Suprapubic skin (tissue), 4 donors: ENCODE results near the gene THRB.

Experiments
- CTCF ChIP-seq, 2 donors: fragments of 200-600 bp in 1 of 2; fragments of 450-650 bp in 1 of 2; sonication (generic) in 1 of 2; IDR thresholded peaks; one replicate each; pipeline ENCODE4 v1.5.1; 2016 to 2019; ENCODE audit warnings: antibody characterized with exemption in 2 of 2, mild to moderate bottlenecking in 1 of 2, moderate library complexity in 1 of 2
- EP300 ChIP-seq: sonication (generic); formaldehyde crosslinking; IDR thresholded peaks from one replicate; pipeline ENCODE4 v1.6.1; 2017; ENCODE audit warnings: antibody characterized with exemption
- POLR2A ChIP-seq, 2 donors: fragments of 450-650 bp; IDR thresholded peaks; one replicate each; pipeline ENCODE4 v1.6.1; 2017; ENCODE audit warnings: antibody characterized with exemption in 2 of 2, mild to moderate bottlenecking in 2 of 2, moderate library complexity in 2 of 2
- POLR2AphosphoS5 ChIP-seq, 3 donors: sonication (generic); formaldehyde crosslinking; IDR thresholded peaks; one replicate each; pipeline ENCODE4 v1.6.1; 2017; ENCODE audit warnings: antibody characterized with exemption in 3 of 3

GRCh38 chr3:24162929-24163328 lies 331.7 kb downstream of the THRB start:
- TF ChIP-seq CTCF (IDR thresholded peaks at IDR 0.05) (no peak), POLR2A (IDR thresholded peaks at IDR 0.05) (no peak), POLR2AphosphoS5 (IDR thresholded peaks at IDR 0.05) (no peak), EP300 (no peak)
